Activated CD4-positive, alpha-beta T cell treated with anti-CD3 and anti-CD28 coated beads, Interleukin-2, amount 50 U/mL, for 48 hours (primary cell): ENCODE results near the gene NKAPL.

Experiments used
- DNase-seq, 2 experiments: peaks; one replicate each; pipeline ENCODE4 v3.0.0-alpha.2; 2020

Gene NKAPL

DNA sequence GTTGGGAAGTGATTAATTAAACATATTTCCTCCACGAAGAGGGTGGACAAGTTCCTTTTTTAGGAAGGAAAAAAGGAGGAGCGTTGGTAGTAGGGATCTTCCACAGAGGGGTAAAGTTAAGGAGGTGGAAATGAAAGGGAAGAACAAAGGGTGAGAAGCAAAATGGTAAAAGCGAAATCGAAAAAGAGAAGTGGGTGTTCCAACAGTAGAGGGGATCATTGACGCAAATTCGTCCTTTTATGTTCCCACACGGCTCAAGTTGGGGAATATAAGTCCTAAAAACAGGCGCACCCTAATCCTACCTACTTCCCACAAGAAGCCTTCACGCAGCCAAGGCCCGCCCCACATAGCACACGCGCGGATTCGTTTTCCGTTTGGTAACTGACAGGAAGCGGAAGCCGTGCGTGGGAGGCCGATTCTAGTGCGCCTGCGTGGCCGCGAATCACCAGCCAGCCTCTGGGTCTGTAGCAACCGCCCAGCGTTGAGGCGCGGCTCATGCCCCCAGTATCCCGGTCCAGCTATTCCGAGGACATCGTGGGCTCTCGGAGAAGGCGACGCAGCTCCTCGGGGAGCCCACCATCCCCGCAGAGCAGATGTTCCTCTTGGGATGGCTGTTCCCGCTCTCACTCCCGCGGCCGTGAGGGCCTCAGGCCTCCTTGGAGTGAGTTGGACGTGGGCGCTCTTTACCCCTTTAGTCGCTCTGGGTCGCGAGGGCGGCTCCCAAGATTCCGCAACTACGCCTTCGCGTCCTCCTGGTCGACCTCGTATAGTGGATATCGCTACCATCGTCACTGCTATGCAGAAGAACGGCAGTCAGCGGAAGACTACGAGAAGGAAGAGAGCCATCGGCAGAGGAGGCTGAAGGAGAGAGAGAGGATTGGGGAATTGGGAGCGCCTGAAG is at the start of gene NKAPL:
NKAPL (plus strand) TSS at position 421 of the 901 bp plus-strand sequence; CDS start at position 496, 75 bp downstream.
- peak; percentile 62 to 69 for DNase-seq

DNA sequence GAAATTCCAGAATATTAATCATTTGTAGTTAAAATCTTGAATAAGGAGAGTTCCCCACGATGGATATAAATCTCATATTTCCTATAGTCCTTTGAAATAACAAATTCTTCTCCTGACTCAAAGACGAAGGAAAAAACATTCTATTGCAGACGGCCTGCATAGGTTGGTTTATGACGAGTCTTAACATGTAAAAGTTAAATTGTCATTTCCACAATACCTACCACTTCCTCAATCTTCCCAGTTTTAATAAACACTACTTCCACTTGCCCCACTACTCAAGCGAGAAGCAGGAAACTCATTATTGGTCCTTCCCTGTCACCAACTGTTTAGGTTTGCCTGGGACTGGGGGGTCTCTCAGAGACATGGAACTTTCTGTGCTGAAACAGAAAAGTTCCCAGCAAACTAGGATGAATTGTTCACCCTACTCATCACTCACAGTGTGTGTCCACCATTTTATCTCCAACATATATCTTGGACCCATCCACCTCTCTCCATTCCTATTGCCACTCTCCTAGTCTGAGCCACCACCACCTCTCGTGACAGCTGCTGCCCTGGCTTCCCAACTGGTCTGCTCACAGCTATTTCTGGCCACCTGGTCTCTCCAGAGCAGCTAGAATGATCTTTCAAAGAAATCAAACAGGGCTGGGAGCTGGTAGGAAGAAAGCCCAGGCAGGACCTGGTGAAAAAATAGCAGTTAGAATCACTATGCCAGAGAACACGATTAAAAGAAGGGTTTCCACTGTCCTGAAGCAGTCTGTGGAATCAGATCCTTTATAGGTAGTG is 49.2 kb upstream of the NKAPL start:
- no peak for DNase-seq

DNA sequence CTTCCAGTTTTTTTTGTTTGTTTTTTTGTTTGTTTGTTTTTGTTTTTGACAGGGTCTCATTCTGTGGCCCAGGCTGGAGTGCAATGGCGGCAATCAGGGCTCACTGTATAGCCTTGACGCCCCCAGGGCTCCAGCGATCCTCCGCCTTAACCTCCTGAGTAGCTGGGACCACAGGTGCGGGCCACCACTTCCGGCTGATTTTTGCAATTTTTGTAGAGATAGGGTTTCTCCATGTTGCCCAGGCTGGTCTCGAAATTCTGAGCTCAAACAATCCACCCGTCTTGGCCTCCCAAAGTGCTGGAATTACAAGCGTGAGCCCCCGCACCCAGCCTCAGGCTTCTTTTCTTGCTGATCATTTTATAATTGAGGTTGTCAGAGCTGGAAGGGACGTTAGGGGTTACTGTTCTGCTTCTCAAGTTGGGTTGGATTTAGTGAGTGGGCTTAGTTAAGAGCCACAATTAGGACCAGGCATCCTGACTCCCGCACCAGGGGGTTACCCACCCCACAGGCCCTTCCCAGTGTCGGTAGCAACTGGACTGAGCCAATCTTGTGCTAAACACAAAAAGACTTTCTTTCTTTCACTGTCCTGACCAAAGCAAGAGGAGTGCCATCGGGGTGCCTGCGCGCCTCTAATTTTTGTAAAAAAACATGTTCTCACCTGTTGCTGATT is 47.1 kb upstream of the NKAPL start:
- DNase-seq, result peak in 1 of 2 experiments; percentile 11

DNA sequence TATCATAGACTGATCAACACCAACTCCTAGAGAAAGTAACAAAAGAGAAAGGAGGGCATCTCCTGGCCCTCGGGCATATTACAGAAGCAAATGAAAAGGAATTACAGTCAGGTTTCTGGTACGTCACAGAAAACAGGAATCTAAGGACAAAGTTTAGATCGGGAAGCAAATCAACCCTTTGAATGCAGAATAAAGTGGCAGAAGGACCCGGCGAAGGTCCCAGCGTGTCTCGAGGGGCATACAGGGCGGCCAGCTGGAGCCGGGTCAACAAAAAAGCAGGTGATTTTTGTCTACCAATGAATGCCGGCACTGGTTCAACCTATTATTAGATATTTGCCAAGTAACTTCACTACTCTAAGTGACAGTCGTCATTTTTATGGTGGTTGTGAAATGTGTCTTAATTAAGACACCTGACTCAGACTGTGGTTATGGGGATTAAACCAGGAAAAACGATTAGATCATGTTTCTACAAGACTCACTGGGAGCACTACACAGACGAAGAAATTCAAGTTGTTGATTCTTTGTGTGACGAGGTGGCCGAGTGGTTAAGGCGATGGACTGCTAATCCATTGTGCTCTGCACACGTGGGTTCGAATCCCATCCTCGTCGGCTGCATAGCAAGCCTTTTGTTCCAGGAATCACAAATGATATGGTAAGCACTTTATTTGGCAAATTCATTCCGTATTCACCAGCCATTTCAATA is 46.4 kb upstream of the NKAPL start:
- DNase-seq, result peak; percentile 77 to 83

DNA sequence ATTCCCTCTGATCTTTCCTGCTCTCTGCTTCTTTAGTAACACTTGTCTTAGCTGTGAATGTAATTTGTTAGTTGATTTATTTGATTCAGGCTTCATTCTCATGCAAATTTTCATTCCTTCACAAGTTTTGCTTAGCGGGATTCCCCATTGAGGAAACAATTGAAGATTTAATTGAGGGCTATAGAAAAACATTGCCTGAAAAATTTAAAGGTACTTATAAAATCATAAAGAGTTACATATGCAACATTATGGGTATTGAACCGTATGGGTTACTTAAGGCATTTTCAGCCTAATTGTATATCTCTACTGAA is 45.9 kb upstream of the NKAPL start:
- no peak for DNase-seq

DNA sequence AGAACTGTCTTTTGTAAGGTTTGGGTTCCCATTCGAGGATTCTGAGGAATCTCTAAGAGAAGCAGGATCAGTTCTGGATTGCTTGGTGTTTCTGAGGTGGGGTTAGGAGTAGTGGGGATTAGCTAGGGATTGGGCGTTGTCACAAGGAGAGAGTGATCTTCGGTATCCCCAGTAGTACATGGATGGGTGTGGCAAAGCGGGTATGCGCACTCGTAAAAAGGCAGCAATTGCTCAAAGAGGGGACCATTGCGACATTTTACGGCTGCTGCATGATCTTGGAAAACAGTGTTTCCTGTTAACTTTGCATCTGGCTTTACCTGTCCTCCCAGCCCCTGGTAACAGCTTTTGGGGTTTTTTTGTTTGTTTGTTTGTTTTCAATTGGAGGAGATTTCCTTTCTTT is 43.7 kb upstream of the NKAPL start:
- no peak for DNase-seq

DNA sequence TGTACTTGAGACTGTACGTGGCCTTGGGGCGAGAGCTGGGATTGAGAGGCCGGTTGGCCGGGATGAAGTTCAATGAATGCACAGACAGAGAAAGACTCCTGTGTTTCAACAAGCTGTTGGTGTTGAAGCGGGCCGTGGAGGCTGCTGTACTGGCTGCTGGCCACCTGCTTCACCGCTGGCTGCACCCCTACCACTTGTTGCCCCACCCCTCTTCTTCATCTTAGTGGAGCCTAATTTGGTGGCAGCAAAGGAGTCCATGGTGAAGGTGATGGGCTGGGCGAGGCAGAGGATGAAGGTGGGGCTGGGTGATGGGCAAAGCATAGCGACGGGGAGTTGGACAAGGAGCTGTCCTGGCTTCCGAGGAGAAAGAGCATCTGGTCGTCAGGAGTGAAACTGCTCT is 41.2 kb upstream of the NKAPL start:
- no peak for DNase-seq

DNA sequence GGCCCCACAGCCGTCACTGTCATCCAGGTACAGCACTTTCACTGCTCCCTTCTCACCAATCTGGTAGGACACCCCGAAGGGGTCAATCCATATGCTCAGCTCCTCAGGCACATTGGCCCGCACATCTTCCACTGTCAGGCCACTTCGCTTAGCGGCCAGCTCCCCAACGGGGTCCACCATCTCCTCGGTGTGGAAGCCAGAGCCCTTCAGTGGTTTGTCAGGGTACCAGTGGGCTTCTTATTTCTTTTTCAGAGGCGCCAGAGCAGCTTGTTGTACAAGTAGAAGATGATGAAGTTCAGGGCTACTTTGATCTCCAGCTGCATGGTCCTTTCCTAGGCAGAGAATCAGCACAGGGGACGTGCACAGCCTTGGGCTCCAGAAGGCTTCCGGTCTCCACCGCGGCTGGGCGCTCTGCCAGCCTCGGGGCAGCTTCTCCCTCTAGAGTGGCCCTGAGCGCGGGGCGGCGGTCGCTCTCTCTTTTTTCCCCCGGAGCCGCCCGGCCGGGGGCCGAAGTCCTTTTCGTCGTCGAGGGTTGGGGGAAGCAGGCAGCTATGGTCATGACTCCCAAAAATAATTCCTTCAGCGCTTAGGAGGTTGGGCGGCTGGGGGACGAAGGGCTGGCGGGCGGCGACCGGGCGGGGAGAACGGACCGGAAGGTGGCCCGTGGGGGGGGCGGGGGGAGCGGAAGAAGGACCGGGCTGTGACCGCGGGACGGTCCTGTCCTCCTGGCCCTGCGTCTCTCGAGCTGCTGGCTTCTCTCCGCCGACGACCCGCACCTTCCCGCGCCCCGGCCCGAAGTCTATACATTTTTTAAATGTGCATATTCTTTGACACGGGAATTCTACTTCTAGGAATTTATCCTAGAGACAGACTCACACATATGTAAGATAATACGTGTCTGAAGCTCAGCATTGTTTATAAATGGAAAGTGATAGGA is 40.5 kb upstream of the NKAPL start:
- DNase-seq, result peak; percentile 52 to 61

DNA sequence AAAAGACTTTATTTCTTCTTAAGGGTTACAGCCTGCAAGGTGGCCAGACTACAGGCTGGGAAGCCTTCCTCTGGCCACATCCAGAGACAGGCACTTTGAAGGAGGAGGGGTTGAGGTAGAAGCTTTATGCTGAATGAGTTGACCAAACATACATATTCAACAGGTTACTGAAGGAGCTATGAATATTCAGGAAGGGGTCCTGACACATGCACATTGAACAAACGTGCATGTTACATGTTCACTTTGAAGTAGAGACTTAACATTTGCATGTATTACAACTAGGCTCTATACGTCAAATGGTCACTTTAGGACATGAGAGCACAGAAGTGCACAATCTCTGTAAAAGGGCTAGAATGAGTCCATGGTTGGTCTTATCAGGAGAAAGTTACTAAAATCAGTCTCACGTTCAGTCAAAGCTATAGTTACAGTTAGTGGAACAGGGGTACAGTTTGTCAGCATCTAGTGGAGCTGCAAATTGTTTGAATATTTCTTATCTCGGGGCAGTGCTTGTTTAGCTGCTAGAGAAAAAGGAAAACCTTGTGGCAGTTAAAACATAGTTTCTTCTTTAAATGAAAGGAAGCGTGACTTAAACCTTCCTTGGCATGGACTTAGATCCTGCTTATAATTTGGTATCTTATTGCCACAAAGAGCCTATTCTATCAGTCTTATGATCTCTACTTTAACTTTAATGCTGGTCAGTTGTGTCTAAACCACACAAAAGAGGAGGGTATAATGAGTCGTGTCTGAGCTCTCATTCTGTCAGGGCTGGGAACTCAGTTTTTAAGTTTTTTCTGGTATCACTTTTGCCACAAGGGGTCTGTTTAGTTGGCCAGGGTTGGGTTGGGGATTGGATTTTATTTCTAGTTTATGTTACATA is 38.6 kb upstream of the NKAPL start:
- DNase-seq, result no peak

DNA sequence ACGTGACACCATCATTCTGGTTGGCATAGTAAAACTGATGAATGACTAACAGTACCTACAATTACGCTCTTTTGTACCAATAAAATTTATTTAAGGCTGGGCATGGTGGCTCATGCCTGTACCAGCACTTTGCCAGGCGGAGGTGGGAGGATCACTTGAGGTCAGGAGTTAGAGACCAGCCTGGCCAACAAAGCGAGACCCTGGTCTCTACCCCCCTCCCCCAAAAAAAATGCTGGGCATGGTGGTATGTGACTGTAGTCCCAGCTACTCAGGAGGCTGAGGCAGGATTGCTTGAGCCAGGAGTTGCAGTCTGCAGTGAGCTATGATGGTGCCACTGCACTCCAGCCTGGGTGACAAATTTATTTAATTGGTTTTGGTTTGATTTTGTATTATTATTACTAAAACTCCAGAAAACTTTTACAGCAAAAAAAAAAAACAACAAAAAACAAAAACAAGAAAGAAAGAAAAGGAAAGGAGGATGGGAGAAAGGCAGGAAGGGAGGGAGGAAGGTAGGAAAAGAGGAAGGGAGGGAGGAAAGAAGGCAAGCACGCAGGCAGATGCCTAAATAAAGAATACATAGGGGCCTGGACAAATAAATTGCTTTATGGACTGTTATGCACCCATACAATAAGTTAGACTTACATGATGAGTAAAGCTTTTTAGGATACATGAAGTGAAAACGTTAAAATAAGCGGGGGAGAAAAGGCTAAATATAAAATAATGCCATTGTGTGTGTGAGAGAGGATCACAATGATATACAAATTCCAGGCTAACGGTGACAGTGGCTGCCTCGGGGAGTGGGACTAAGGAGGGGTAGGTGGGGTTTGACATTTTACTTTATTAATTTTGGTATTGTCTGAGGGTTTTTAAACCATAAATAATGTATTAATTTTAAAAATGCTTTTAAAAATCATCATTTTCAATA is 34.7 kb upstream of the NKAPL start:
- no peak for DNase-seq

DNA sequence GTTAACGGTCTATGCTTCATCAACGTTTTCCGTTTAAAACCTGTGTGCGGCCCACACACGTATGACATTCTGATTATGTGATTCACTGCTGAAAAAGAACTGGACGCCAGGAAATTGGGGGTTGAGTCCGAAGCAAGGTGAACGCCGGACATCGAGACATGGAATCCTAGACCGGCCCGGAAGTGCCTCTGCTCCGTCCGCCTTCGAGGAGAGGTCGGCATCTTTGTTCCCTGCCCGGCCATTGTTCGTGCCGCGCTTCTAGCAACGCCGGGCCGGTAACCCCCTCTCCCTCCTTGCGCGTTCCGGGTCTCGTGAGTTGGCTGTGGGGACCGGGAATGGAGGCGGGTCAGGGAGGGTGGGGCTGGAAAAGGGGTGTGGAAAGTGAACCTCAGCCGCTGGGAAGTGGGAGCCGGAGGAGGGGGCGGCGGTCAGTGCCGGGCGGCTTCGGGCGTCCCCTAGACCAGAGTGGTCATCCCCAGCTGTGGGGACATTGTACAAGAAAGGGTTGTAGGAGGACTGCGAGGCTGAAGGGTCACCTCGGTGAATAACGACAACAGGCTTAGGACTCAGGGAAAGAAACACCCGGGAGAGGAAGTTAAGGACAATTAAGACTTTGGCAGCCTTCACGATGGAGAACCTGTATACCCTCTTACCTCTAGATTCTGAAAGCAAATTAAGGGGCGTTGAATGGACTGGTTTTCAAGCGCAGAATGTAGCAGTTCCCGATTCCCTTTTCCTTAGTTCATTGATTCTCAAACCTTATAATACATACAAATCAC is 33.9 kb upstream of the NKAPL start, which contains the start of gene ZSCAN9:
ZSCAN9 (plus strand) TSS at position 220 of the 779 bp plus-strand sequence. CDS start 1,810 bp downstream, outside the sequence.
- peak; percentile 46 to 61 for DNase-seq

DNA sequence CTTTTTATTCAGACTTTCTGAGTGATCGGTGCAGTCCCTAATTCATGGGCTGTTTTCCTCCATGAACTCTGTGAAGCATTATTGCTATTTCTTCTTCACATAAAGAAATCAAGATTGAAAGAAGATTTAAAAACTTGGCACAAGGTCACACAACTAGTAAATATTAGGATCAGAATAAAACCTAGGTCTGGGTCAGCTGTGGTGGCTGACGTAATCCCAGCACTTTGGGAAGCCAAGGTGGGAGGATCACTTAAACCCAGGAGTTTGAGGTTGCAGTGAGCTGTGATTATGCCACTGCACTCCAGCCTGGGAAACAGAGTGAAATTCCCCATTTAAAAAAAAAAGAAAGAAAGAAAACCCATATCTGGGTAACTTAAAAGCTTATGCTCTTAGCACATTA is 32.6 kb upstream of the NKAPL start:
- DNase-seq, result no peak

DNA sequence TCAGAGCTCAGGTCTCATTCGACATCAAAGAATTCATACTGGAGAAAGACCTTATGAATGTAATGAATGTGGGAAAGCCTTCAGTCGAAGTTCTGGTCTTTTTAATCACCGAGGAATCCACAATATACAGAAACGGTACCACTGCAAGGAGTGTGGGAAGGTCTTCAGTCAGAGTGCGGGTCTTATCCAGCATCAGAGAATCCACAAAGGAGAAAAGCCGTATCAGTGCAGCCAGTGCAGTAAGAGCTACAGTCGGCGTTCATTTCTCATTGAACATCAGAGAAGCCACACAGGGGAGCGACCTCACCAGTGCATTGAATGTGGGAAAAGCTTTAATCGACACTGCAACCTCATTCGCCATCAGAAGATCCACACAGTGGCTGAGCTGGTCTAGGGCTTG is 26.3 kb upstream of the NKAPL start:
- DNase-seq, result no peak

DNA sequence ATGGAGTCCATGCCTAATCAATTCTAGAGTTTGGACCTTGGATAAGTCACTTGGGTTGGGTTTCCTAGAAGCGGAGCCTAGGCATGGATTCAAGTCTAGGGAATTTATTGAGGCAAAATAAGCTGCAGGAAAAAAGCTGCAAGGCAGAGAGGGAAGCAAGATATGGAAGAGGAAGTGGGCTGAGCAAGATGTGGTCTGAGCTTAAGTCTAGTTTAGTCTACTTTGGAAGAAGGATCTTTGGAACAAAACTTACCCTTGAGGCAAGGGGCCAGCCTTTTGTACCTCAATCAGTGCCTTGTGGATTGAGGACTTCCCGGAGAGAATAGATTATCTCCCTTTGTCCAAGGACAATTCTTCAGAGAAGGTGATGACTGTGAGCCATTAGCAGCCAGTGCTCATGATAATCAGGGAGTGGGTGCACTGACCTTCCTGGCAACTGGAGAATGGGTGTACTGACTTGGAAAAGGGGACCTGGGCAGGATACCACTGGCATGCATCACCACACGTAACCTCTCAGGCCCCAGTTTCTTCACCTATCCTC is 23.1 kb upstream of the NKAPL start:
- DNase-seq, result no peak

DNA sequence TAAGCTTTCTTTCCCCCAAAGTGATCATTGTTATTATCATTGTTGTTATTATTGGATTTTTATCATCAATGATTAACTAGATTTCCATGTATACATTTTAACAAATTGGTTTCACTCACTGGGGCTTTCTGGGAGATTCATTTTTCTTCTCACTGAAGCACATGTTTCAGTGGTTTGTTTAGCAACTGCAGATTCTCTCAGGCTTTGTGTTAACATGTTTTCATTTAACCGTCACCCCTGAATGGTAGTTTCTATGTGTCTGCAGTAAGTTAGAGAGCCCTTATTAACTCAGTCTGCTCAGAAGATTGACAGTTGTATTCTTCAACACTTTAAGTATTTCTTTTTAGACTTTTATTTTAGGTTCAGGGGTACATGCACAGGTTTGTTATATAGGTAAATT is 19.5 kb upstream of the NKAPL start:
- DNase-seq, result no peak

DNA sequence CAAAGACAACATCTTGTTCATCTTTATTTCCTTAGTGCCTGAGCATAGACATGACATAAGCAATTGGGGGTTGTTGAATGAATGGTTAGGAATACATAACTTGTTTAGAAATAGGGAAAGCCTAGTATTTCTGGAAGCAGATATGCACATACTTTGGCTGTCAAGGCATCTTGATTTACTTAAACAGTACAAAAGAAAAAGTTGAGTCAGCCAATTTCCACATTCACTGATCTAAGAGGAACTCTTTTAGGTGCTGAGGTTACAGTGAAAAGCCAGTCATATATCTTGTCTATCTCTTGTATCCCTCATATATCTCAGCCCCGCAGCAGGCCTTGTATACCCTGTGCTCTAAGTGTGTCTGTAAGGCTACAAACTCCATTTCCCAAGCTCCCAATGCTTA is 18.6 kb upstream of the NKAPL start:
- no peak for DNase-seq

DNA sequence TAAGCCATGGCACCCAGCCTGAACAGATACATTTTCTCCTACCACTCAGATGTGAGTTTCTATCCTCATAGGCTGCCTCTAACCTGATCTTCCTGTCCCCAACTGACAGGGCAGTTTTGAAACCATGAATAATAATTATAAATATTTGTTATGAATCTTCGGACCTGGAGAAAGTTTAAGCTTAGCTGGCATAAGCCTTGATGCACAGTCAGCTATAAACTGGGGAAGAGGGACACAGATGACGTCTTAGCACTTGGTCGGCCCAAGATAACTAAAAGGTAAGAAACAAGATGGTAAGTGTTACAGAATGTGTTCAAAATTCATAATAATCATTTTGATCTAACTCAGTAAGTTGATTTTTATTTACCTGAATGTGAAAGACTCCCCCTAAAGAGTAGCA is 15.2 kb upstream of the NKAPL start:
- DNase-seq, result no peak

DNA sequence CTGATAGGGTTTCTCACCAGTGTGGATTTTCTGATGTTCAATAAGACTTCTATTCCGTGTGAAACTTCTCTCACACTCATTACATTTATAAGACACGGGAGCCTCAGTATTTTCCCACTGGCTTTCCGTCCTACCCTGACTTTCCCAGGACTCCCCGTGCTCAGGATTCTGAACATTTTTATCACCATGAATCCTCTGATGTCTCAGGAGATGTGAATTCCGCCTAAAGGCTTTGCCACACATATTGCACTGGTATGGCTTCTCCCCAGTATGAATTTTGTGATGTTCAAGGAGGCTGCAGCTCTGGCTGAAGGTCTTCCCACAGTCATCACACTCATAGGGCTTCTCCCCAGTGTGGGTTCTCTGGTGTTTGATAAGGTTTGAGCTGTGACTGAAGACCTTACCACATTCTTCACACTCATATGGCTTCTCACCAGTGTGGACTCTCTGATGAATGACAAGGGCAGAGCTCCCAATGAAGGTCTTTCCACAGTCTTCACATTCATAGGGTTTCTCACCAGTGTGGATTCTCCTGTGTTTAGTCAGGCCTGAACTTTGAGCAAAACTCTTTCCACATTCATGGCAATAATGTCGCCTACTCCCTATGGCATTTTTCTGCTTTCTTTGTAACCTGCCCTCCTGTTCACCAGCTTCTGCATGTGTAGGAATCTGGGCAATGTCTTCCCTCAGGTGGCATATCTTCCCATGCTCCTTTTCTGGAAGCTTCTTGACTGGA is 13.7 kb upstream of the NKAPL start:
- no peak for DNase-seq
